HL-60 (cell line): ENCODE data around the gene ZRANB3.
"Not testable (repeated sequence)": the region's sequence is repeated elsewhere in the genome, so short reads cannot be mapped to it uniquely, and the experiment has no call there.

ENCODE experiments used
- DNase-seq, 2 experiments: peaks; one replicate each; pipeline ENCODE4 v3.0.0-alpha.2; 2010 to 2020; ENCODE audit warnings: low read depth in 1 of 2, low spot score in 1 of 2
- H3K27ac ChIP-seq: fragments of 250-450 bp; sonication (Bioruptor Pico); replicated peaks from 2 replicates; pipeline ENCODE4 v1.5.1; 2020; ENCODE audit warnings: mild to moderate bottlenecking, moderate library complexity
- H3K27me3 ChIP-seq: fragments of 250-450 bp; sonication (Bioruptor Pico); 2 replicates; pipeline ENCODE4 v1.5.1; 2021; ENCODE audit warnings: mild to moderate bottlenecking, moderate library complexity; ENCODE audit not compliant: insufficient read depth, poor library complexity, severe bottlenecking
- H3K4me3 ChIP-seq: replicated peaks from 2 replicates; pipeline ENCODE4 v1.5.1; 2011; ENCODE audit warnings: mild to moderate bottlenecking, control low read depth, low read length; ENCODE audit not compliant: insufficient read depth
- CTCF ChIP-seq: IDR thresholded peaks from one replicate; pipeline ENCODE4 v1.5.1; 2011; ENCODE audit warnings: low read length, control low read depth, inconsistent platforms; ENCODE audit not compliant: insufficient read depth
- GABPA ChIP-seq: IDR thresholded peaks from 2 replicates; pipeline ENCODE4 v1.6.1; 2012; ENCODE audit warnings: low read depth
- POLR2AphosphoS5 ChIP-seq: IDR thresholded peaks from 2 replicates; pipeline ENCODE4 v1.6.1; 2012; ENCODE audit warnings: low read depth
- REST ChIP-seq: IDR thresholded peaks from 2 replicates; pipeline ENCODE4 v1.6.1; 2012; ENCODE audit warnings: low read depth; ENCODE audit not compliant: insufficient replicate concordance
- SPI1 ChIP-seq: IDR thresholded peaks from 2 replicates; pipeline ENCODE4 v1.6.1; 2012; ENCODE audit warnings: low read depth, mild to moderate bottlenecking, borderline replicate concordance

The ZRANB3 gene

GRCh38 chr2:135454608-135455007, 76.4 kb downstream of the ZRANB3 start:
- TF ChIP-seq CTCF (no peak), REST (no peak), SPI1 (no peak), POLR2AphosphoS5 (no peak), GABPA (no peak)
- H3K27me3 ChIP-seq, result no peaks in the 10 kb centered on the region
- no peak overlapping the region for H3K4me3 ChIP-seq
- DNase-seq, result no peak
- no peak overlapping the region for H3K27ac ChIP-seq

- DNase-seq, H3K27ac ChIP-seq, H3K4me3 ChIP-seq, H3K27me3 ChIP-seq: not testable (repeated sequence)
Measured at GRCh38 chr2:135453027-135453426, 78.0 kb downstream of the ZRANB3 start.

GRCh38 chr2:135451966-135452365, 79.1 kb downstream of the ZRANB3 start:
- no peak for TF ChIP-seq REST
- peak; percentile 60; the same call in 1 of the 2 replicates for TF ChIP-seq SPI1
- no peak for TF ChIP-seq CTCF
- H3K27me3 ChIP-seq, result no peaks in the 10 kb centered on the region
- peak in 1 of 2 experiments; percentile 28 for DNase-seq

GRCh38 chr2:135443013-135443412, 88.0 kb downstream of the ZRANB3 start:
- not testable (repeated sequence) for H3K4me3 ChIP-seq, DNase-seq, H3K27ac ChIP-seq, H3K27me3 ChIP-seq

More at GRCh38 chr2:135451966-135452365, 79.1 kb downstream of the ZRANB3 start:
- no peak overlapping the region for H3K4me3 ChIP-seq
- no peak overlapping the region for H3K27ac ChIP-seq

- DNase-seq, H3K27ac ChIP-seq, H3K4me3 ChIP-seq, H3K27me3 ChIP-seq: not testable (repeated sequence)
Measured at GRCh38 chr2:135435155-135435554, 95.9 kb downstream of the ZRANB3 start.

GRCh38 chr2:135424849-135425248, 106.2 kb downstream of the ZRANB3 start:
- DNase-seq, result no peak
- Histone ChIP-seq H3K27ac (no peak overlapping the region), H3K4me3 (no peak overlapping the region), H3K27me3 (no peaks in the 10 kb centered on the region)
- TF ChIP-seq REST, result no peak
- no peak for TF ChIP-seq CTCF
- no peak for TF ChIP-seq SPI1
- no peak for TF ChIP-seq POLR2AphosphoS5
- TF ChIP-seq GABPA, result no peak
